Vagina (tissue), 2 donors: ENCODE results near the gene CHD9. TPM values are rescaled to one million over a fixed set of nuclear protein-coding genes. Genes with fewer than 3 reads are reported as not detected.
"Not testable (repeated sequence)": the region's sequence is repeated elsewhere in the genome, so short reads cannot be mapped to it uniquely, and the experiment has no call there.

Source experiments
- DNase-seq, 2 donors: peaks; one replicate each; pipeline ENCODE4 v3.0.0-alpha.2; 2017; ENCODE audit errors: extremely low spot score in 2 of 2
- H3K27ac ChIP-seq: fragments of 200-600 bp; sonication (generic); one replicate; pipeline ENCODE4 v1.5.1; 2019
- H3K27me3 ChIP-seq: fragments of 200-600 bp; sonication (generic); one replicate; pipeline ENCODE4 v1.5.1; 2019
- H3K36me3 ChIP-seq, 2 donors: fragments of 200-600 bp; sonication (generic); one replicate each; pipeline ENCODE4 v1.5.1; 2017 to 2019
- H3K4me1 ChIP-seq: fragments of 200-600 bp; sonication (generic); one replicate; pipeline ENCODE4 v1.5.1; 2019
- H3K4me3 ChIP-seq, 2 donors: fragments of 200-600 bp; sonication (generic); 1 replicate in 1 of 2; 2 replicates in 1 of 2; pipeline ENCODE4 v1.5.1; 2016 to 2019
- H3K9me3 ChIP-seq: fragments of 200-600 bp; sonication (generic); one replicate; pipeline ENCODE4 v1.5.1; 2019
- POLR2A ChIP-seq, 2 donors: fragments of 450-650 bp; IDR thresholded peaks; one replicate each; pipeline ENCODE4 v1.6.1; 2017; ENCODE audit warnings: antibody characterized with exemption in 2 of 2, mild to moderate bottlenecking in 2 of 2, moderate library complexity in 2 of 2
- POLR2AphosphoS5 ChIP-seq, 2 donors: sonication (generic); formaldehyde crosslinking; IDR thresholded peaks; one replicate each; pipeline ENCODE4 v1.9.0; 2017; ENCODE audit warnings: antibody characterized with exemption in 2 of 2, mild to moderate bottlenecking in 2 of 2, low read depth in 1 of 2; ENCODE audit not compliant: insufficient read depth in 1 of 2
- intact Hi-C: fragments of 100-400 bp; cut with DNase I; formaldehyde crosslinking; loops from one replicate; pipeline ENCODE4 v1.15.1; 2023
- total RNA-seq: library from RNA; depleted of rRNA; stranded (reverse); fragments of >200 nt; gene quantifications from one replicate; pipeline ENCODE4 v1.2.3, GENCODE V29; 2016
- TF ChIP-seq, protein P1 (sequence below), 3 experiments: fragments of 450-650 bp in 2 of 3; fragments of 200-600 bp in 1 of 3; sonication (generic) in 1 of 3; IDR thresholded peaks; one replicate each; pipeline ENCODE4 v1.5.1; 2017 to 2019; ENCODE audit warnings: antibody characterized with exemption in 3 of 3, mild to moderate bottlenecking in 2 of 3, moderate library complexity in 2 of 3

CHD9 gene
- total RNA-seq, 1 donor from 2014 or later = 77.6 TPM

DNA sequence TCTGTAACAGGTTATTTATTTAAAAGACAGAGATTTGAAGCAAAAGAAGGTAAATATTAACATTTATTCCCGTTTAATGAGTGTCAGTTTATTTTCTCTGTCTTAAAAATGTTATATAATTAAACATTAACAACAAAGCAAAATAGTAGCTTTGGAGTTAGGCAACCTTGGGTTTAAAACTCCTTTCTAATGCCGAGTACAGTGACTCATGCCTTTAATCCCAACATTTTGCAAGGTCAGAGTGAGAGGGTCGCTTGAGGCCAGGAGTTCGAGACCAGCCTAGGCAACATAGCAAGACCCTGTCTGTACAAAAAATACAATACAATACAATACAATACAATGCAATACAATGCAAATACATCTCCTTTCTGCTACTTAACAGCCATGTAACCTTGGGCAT is 128.7 kb downstream of the CHD9 start:
- DNase-seq = no peak
- no peaks in the 10 kb centered on the region for H3K27me3 ChIP-seq
- H3K4me3 ChIP-seq = no peak overlapping the region
- intact Hi-C loops = no loop called here
- TF ChIP-seq, protein P1, sequence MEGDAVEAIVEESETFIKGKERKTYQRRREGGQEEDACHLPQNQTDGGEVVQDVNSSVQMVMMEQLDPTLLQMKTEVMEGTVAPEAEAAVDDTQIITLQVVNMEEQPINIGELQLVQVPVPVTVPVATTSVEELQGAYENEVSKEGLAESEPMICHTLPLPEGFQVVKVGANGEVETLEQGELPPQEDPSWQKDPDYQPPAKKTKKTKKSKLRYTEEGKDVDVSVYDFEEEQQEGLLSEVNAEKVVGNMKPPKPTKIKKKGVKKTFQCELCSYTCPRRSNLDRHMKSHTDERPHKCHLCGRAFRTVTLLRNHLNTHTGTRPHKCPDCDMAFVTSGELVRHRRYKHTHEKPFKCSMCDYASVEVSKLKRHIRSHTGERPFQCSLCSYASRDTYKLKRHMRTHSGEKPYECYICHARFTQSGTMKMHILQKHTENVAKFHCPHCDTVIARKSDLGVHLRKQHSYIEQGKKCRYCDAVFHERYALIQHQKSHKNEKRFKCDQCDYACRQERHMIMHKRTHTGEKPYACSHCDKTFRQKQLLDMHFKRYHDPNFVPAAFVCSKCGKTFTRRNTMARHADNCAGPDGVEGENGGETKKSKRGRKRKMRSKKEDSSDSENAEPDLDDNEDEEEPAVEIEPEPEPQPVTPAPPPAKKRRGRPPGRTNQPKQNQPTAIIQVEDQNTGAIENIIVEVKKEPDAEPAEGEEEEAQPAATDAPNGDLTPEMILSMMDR (IDR thresholded peaks at IDR 0.05) = no peak
- TF ChIP-seq POLR2AphosphoS5 (IDR thresholded peaks at IDR 0.05; ENCODE audit: insufficient read depth in 1 of 2, low read depth in 1 of 2) (no peak), POLR2A (IDR thresholded peaks at IDR 0.05) (no peak)
- H3K9me3 ChIP-seq = no peaks in the 10 kb centered on the region
- H3K27ac ChIP-seq = no peak overlapping the region
- peaks cover 0 to 10% of the 10 kb centered on the region in 2 donors for H3K36me3 ChIP-seq
- H3K4me1 ChIP-seq = no peaks in the 10 kb centered on the region

DNA sequence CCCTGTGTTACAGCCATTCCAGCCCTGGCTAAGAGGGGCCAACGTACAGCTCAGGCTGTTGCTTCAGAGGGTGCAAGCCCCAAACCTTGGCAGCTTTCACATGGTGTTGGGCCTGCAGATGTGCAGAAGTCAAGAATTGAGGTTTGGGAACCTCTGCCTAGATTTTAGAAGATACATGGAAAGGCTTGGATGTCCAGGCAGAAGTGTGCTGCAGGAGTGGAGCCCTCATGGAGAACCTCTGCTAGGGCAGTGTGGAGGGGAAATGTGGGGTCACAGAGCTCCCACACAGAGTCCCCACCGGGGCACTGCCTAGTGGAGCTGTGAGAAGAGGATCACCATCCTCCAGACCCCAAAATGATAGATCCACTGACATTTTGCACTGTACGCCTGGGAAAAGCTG is 130.9 kb downstream of the CHD9 start:
- H3K27me3 ChIP-seq, H3K4me1 ChIP-seq, intact Hi-C loops, H3K4me3 ChIP-seq, H3K36me3 ChIP-seq, H3K9me3 ChIP-seq, DNase-seq, H3K27ac ChIP-seq: not testable (repeated sequence)

DNA sequence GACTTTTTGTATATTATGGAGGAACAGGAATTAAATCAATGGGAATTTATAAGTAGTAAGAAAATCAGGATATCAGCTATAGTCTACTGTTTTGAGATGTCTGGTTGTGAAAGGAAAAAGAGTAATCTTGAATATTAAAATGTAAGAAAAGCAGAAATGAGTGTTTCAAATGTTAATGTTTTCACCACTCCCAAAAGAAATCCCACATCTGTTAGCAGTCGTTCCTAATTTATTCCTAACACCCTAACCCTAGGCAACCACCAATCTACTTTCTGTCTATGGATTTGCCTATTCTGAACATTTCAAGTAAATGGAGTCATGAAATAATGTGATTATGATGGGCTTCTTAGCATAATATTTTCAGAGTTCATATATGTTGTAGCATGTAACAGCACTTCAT is 133.0 kb downstream of the CHD9 start:
- intact Hi-C loops = no loop called here
- Histone ChIP-seq H3K4me3 (no peak overlapping the region), H3K36me3 (peaks cover 0 to 10% of the 10 kb centered on the region in 2 donors), H3K4me1 (no peaks in the 10 kb centered on the region), H3K27ac (no peak overlapping the region), H3K9me3 (no peaks in the 10 kb centered on the region), H3K27me3 (no peaks in the 10 kb centered on the region)
- no peak for TF ChIP-seq POLR2A (IDR thresholded peaks at IDR 0.05)
- TF ChIP-seq, protein P1 (IDR thresholded peaks at IDR 0.05) = no peak
- no peak for DNase-seq

DNA sequence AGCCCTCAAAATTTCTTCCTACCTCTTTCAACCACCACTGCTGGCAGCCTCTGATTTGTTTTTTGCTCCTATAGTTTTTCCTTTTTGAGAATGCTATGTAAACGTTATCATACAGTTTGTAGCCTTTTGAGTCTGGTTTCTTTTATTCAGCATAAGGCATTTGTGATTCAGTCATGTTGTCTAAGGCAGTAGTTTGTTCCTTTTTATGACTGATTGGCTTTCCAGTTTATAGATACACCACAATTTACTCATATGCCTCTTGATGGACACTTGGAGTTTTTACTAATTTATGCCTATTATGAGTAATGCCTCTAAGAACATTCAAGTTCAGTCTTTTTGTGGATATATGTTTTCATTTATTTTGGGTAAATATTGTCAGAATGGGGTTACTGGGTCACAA is 136.6 kb downstream of the CHD9 start:
- TF ChIP-seq, protein P1 (IDR thresholded peaks at IDR 0.05) = no peak
- TF ChIP-seq POLR2A (IDR thresholded peaks at IDR 0.05) (no peak), POLR2AphosphoS5 (IDR thresholded peaks at IDR 0.05; ENCODE audit: insufficient read depth in 1 of 2, low read depth in 1 of 2) (no peak)
- no peak for DNase-seq
- no peak overlapping the region for H3K27ac ChIP-seq
- no peaks in the 10 kb centered on the region for H3K4me1 ChIP-seq
- intact Hi-C loops = no loop called here
- H3K27me3 ChIP-seq = no peaks in the 10 kb centered on the region
- no peaks in the 10 kb centered on the region for H3K36me3 ChIP-seq
- no peak overlapping the region for H3K4me3 ChIP-seq
- H3K9me3 ChIP-seq = no peaks in the 10 kb centered on the region

DNA sequence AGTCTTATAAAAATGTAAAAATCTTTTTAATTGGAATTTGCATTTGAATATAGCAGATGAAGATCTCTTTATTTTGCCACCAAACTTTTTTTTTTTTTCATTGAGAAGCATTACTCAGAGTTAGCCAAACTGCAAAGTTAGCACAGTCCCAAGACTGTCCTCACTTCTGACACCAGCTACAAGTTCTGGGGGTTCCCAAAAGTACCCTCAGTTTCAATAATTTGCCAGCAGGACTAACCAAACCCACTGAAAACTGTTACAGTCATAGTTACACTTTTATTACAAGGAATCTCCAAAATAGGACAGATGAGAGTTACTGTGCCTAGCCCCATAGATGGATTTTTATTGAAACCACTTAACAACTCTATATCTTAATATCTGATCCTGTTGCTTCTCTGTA is 144.1 kb downstream of the CHD9 start:
- intact Hi-C loops = no loop called here
- H3K27ac ChIP-seq = no peak overlapping the region
- DNase-seq = no peak
- H3K9me3 ChIP-seq = no peaks in the 10 kb centered on the region
- H3K4me1 ChIP-seq = no peaks in the 10 kb centered on the region
- TF ChIP-seq POLR2AphosphoS5 (IDR thresholded peaks at IDR 0.05; ENCODE audit: insufficient read depth in 1 of 2, low read depth in 1 of 2) = no peak
- TF ChIP-seq, protein P1 (IDR thresholded peaks at IDR 0.05) = no peak
- H3K27me3 ChIP-seq = no peaks in the 10 kb centered on the region
- H3K36me3 ChIP-seq = no peaks in the 10 kb centered on the region
- H3K4me3 ChIP-seq = no peak overlapping the region

DNA sequence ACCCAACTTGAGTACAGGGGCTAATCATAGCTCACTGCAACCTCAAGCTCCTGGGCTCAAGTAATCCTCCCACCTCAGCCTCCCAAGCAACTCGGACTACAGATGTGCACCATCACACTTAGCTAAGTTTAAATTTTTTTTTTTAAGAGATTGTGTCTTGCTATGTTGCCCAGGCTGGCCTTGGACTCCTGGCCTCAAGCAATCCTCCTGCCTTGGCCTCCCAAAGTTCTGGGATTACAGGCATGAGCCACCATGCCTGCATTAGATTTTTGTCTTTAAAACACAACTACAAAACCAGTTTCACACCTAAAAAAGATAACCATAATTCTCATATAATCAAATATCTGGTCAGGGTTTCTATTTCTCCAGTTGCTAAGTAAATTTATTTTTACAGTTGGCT is 147.1 kb downstream of the CHD9 start:
- H3K9me3 ChIP-seq = no peaks in the 10 kb centered on the region
- H3K4me1 ChIP-seq = peaks cover under 1% of the 10 kb centered on the region
- H3K27me3 ChIP-seq = no peaks in the 10 kb centered on the region
- intact Hi-C loops = loop anchor here (10.0 kb wide), 2 partner anchors 67 to 147 kb away; partner anchors contain the start of genes CHD9 and CHD9NB
- H3K27ac ChIP-seq = no peak overlapping the region
- DNase-seq = no peak
- no peak for TF ChIP-seq POLR2AphosphoS5 (IDR thresholded peaks at IDR 0.05; ENCODE audit: insufficient read depth in 1 of 2, low read depth in 1 of 2)
- TF ChIP-seq, protein P1 (IDR thresholded peaks at IDR 0.05) = no peak
- no peak for TF ChIP-seq POLR2A (IDR thresholded peaks at IDR 0.05)
- H3K4me3 ChIP-seq = no peak overlapping the region
- no peaks in the 10 kb centered on the region for H3K36me3 ChIP-seq
